SU-DHL-6 (cell line): Measurements from ENCODE around the gene USP25.

Experiments
- EZH2phosphoT487 ChIP-seq: fragments of 200-600 bp; sonication (generic), shearing (Covaris generic); conservative IDR thresholded peaks from 2 replicates; pipeline ENCODE4 v1.6.1; 2018; ENCODE audit warnings: mild to moderate bottlenecking, antibody characterized with exemption, low read length, moderate library complexity, mixed read lengths
- TF ChIP-seq, protein P1 (sequence below): fragments of 200-600 bp; sonication (generic); IDR thresholded peaks from one replicate; pipeline ENCODE4 v1.5.1; 2017; ENCODE audit warnings: antibody characterized with exemption, mild to moderate bottlenecking, low read length, moderate library complexity; ENCODE audit not compliant: insufficient read depth, poor library complexity, severe bottlenecking

GRCh38 chr21:15754640-15755039 lies 24.9 kb downstream of the USP25 start:
- TF ChIP-seq, protein P1, sequence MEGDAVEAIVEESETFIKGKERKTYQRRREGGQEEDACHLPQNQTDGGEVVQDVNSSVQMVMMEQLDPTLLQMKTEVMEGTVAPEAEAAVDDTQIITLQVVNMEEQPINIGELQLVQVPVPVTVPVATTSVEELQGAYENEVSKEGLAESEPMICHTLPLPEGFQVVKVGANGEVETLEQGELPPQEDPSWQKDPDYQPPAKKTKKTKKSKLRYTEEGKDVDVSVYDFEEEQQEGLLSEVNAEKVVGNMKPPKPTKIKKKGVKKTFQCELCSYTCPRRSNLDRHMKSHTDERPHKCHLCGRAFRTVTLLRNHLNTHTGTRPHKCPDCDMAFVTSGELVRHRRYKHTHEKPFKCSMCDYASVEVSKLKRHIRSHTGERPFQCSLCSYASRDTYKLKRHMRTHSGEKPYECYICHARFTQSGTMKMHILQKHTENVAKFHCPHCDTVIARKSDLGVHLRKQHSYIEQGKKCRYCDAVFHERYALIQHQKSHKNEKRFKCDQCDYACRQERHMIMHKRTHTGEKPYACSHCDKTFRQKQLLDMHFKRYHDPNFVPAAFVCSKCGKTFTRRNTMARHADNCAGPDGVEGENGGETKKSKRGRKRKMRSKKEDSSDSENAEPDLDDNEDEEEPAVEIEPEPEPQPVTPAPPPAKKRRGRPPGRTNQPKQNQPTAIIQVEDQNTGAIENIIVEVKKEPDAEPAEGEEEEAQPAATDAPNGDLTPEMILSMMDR, result no peak
- no peak for TF ChIP-seq EZH2phosphoT487
